ENCODE data around the gene MXRA7.
"Not testable (repeated sequence)": the region's sequence is repeated elsewhere in the genome, so short reads cannot be mapped to it uniquely, and the experiment has no call there.

The MXRA7 gene

GRCh38 chr17:76718516-76718915 lies 7.8 kb upstream of the MXRA7 start:
- DNase-seq (ENCODE audit: insufficient read length, low spot score) (no peak), FAIRE-seq (no peak)
- TF ChIP-seq POLR2A (IDR thresholded peaks at IDR 0.05; ENCODE audit: low read depth, low read length) (no peak), POU2F2 (IDR thresholded peaks at IDR 0.05; ENCODE audit: low read depth, low read length) (no peak), TAF1 (IDR thresholded peaks at IDR 0.05; ENCODE audit: low read depth, low read length) (no peak), SPI1 (IDR thresholded peaks at IDR 0.05; ENCODE audit: low read depth, low read length) (no peak), PAX5 (IDR thresholded peaks at IDR 0.05; ENCODE audit: insufficient read depth, low read length, severe bottlenecking) (no peak), POLR2AphosphoS5 (IDR thresholded peaks at IDR 0.05; ENCODE audit: low read depth, low read length) (no peak)

DNA sequence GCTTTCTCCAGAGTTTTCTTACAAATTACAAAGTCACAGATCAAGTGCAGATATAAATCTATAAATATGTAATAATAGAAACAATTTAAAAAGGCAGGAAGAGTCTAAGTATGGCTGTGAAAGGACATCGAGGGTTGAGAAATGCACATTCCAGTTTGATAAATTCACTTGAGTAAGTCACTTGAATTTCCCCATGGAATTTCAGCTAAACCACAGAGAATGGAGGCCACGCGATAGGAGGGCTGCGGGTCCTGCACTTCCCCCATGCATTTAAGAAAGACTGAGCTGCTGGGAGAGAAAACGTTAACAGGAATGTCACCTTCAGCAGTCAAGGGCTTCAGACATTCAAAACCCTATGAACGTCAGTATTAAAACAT lies 6.1 kb upstream of the MXRA7 start:
- FAIRE-seq (no peak), DNase-seq (ENCODE audit: insufficient read length, low spot score) (no peak)
- TF ChIP-seq PAX5 (IDR thresholded peaks at IDR 0.05; ENCODE audit: insufficient read depth, low read length, severe bottlenecking) = no peak
- TF ChIP-seq POLR2AphosphoS5 (IDR thresholded peaks at IDR 0.05; ENCODE audit: low read depth, low read length) = no peak
- TF ChIP-seq POLR2A (IDR thresholded peaks at IDR 0.05; ENCODE audit: low read depth, low read length) = no peak

- FAIRE-seq (no peak), DNase-seq (ENCODE audit: insufficient read length, low spot score) (no peak)
- TF ChIP-seq POLR2A (IDR thresholded peaks at IDR 0.05; ENCODE audit: low read depth, low read length) = no peak
- peak; percentile 20; the same call in 1 of the 2 replicates for TF ChIP-seq POLR2AphosphoS5 (IDR thresholded peaks at IDR 0.05; ENCODE audit: low read depth, low read length)
- TF ChIP-seq PAX5 (IDR thresholded peaks at IDR 0.05; ENCODE audit: insufficient read depth, low read length, severe bottlenecking) = no peak
- no peak for TF ChIP-seq SPI1 (IDR thresholded peaks at IDR 0.05; ENCODE audit: low read depth, low read length)
Measured at GRCh38 chr17:76716146-76716838, 5.5 kb upstream of the MXRA7 start.

- DNase-seq (ENCODE audit: insufficient read length, low spot score) = no peak
- no peak for TF ChIP-seq POLR2A (IDR thresholded peaks at IDR 0.05; ENCODE audit: low read depth, low read length)
- FAIRE-seq = no peak
Measured at GRCh38 chr17:76715496-76715830, 4.7 kb upstream of the MXRA7 start.

- FAIRE-seq (no peak), DNase-seq (ENCODE audit: insufficient read length, low spot score) (no peak)
- TF ChIP-seq POLR2AphosphoS5 (IDR thresholded peaks at IDR 0.05; ENCODE audit: low read depth, low read length) = no peak
- no peak for TF ChIP-seq PAX5 (IDR thresholded peaks at IDR 0.05; ENCODE audit: insufficient read depth, low read length, severe bottlenecking)
- no peak for TF ChIP-seq POU2F2 (IDR thresholded peaks at IDR 0.05; ENCODE audit: low read depth, low read length)
- no peak for TF ChIP-seq POLR2A (IDR thresholded peaks at IDR 0.05; ENCODE audit: low read depth, low read length)
- no peak for TF ChIP-seq SPI1 (IDR thresholded peaks at IDR 0.05; ENCODE audit: low read depth, low read length)
- no peak for TF ChIP-seq TAF1 (IDR thresholded peaks at IDR 0.05; ENCODE audit: low read depth, low read length)
Measured at GRCh38 chr17:76714822-76715495, 4.2 kb upstream of the MXRA7 start.

- FAIRE-seq = no peak
- TF ChIP-seq POLR2A (IDR thresholded peaks at IDR 0.05; ENCODE audit: low read depth, low read length) (no peak), PAX5 (IDR thresholded peaks at IDR 0.05; ENCODE audit: insufficient read depth, low read length, severe bottlenecking) (no peak), POLR2AphosphoS5 (IDR thresholded peaks at IDR 0.05; ENCODE audit: low read depth, low read length) (no peak), SPI1 (IDR thresholded peaks at IDR 0.05; ENCODE audit: low read depth, low read length) (no peak), TAF1 (IDR thresholded peaks at IDR 0.05; ENCODE audit: low read depth, low read length) (no peak), POU2F2 (IDR thresholded peaks at IDR 0.05; ENCODE audit: low read depth, low read length) (no peak)
Measured at GRCh38 chr17:76714336-76714735, 3.6 kb upstream of the MXRA7 start.

GRCh38 chr17:76713765-76714164 lies 3.0 kb upstream of the MXRA7 start:
- TF ChIP-seq SPI1 (IDR thresholded peaks at IDR 0.05; ENCODE audit: low read depth, low read length) (no peak), TAF1 (IDR thresholded peaks at IDR 0.05; ENCODE audit: low read depth, low read length) (no peak), PAX5 (IDR thresholded peaks at IDR 0.05; ENCODE audit: insufficient read depth, low read length, severe bottlenecking) (no peak), POLR2A (IDR thresholded peaks at IDR 0.05; ENCODE audit: low read depth, low read length) (no peak), POLR2AphosphoS5 (IDR thresholded peaks at IDR 0.05; ENCODE audit: low read depth, low read length) (no peak), POU2F2 (IDR thresholded peaks at IDR 0.05; ENCODE audit: low read depth, low read length) (no peak)
- FAIRE-seq = no peak

More at GRCh38 chr17:76714336-76714735, 3.6 kb upstream of the MXRA7 start:
- no peak for DNase-seq (ENCODE audit: insufficient read length, low spot score)

DNA sequence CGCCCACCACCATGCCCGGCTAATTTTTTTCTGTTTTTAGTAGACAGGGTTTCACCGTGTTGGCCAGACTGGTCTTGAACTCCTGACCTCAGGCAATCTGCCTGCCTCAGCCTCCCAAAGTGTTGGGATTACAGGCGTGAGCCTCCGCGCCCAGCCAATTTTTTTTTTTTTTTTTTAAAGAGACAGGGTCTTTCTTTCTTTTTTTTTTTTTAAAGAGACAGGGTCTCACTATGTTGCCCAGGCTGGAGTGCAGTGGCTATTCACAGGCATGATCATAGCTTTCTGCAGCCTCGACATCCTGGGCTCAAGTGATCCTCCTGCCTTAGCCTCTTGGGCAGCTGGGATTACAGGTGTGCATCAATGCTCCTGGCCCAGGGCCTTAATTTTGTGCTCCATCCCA lies 1.6 kb upstream of the MXRA7 start:
- not testable (repeated sequence) for FAIRE-seq; DNase-seq (ENCODE audit: insufficient read length, low spot score)

More at GRCh38 chr17:76713765-76714164, 3.0 kb upstream of the MXRA7 start:
- no peak for DNase-seq (ENCODE audit: insufficient read length, low spot score)

GRCh38 chr17:76709951-76710862 lies 558 bp downstream of the MXRA7 start:
- DNase-seq (ENCODE audit: insufficient read length, low spot score); FAIRE-seq: not testable (repeated sequence)

All from GM12891 (cell line).